Measurements from ENCODE around the gene STXBP6. TPM values are rescaled to one million over a fixed set of nuclear protein-coding genes. Genes with fewer than 3 reads are reported as not detected.

STXBP6 gene
- total RNA-seq, 4 donors from 2014 or later = 10.7 to 62.8 (median 55.9) TPM

DNA sequence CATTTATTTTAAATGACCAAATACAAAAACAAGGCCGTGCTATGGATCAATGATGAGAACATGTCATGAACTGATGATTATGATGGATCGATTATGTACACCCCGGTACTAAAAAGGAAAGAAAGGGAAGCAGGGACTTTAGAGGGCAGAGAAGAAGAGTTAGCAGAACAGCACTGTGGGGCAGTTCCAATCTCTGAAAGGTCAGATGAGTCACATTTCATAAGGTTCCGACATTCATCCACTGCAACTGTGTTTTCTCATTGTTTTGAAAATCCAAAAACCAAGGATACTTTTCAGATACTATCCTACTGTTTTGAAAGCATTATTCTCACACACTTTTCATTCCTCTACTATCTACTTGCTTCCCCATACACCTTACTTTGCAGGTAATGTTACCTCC, 169.3 kb downstream of the STXBP6 start:
- H3K27me3 ChIP-seq = no peaks in the 10 kb centered on the region
- DNase-seq = no peak
- no peaks in the 10 kb centered on the region for H3K9me3 ChIP-seq
- H3K36me3 ChIP-seq = no peaks in the 10 kb centered on the region
- TF ChIP-seq, protein P1, sequence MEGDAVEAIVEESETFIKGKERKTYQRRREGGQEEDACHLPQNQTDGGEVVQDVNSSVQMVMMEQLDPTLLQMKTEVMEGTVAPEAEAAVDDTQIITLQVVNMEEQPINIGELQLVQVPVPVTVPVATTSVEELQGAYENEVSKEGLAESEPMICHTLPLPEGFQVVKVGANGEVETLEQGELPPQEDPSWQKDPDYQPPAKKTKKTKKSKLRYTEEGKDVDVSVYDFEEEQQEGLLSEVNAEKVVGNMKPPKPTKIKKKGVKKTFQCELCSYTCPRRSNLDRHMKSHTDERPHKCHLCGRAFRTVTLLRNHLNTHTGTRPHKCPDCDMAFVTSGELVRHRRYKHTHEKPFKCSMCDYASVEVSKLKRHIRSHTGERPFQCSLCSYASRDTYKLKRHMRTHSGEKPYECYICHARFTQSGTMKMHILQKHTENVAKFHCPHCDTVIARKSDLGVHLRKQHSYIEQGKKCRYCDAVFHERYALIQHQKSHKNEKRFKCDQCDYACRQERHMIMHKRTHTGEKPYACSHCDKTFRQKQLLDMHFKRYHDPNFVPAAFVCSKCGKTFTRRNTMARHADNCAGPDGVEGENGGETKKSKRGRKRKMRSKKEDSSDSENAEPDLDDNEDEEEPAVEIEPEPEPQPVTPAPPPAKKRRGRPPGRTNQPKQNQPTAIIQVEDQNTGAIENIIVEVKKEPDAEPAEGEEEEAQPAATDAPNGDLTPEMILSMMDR (IDR thresholded peaks at IDR 0.05) = no peak
- TF ChIP-seq POLR2A (IDR thresholded peaks at IDR 0.05) = no peak
- no peak overlapping the region for H3K4me3 ChIP-seq
- peaks cover 0 to 2% (median 0%) of the 10 kb centered on the region in 4 donors for H3K4me1 ChIP-seq
- H3K27ac ChIP-seq = no peak overlapping the region

DNA sequence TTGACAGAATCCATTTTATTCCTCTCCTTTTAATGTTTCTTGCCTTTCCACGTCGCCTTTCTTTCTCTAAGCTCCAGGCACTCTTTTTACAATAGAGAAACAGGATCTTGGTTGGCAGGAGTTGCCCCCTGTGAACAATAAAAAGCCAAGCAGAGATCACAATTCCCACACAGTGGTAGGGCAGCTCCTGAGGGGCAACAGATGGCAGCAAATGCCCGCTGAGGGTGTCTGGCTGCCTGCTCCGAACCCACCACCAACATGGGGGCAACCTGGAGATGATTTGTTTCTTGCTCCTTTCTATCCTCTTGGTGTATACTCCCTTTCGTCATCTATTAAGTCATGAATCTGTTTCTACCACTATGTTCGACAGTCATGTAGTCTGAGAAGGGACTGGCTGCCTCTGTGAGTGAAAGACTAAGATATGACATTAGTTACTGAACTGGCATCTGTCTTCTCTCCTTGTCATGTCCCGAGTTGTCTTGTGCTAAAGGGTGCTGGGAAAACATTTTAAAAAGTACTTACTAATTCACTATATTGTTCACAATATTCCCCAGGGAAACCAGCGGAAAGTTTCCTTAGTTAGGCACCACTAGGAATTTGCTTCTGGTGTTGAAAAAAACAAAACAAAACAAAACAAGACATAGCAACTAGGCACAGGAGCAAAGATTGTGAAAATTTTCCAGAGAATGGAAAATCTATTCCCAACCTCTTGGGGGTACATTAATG, 170.1 kb downstream of the STXBP6 start:
- Histone ChIP-seq H3K4me1 (peaks cover 0 to 5% (median 0%) of the 10 kb centered on the region in 4 donors), H3K27ac (no peak overlapping the region), H3K27me3 (no peaks in the 10 kb centered on the region), H3K4me3 (no peak overlapping the region), H3K9me3 (no peaks in the 10 kb centered on the region), H3K36me3 (no peaks in the 10 kb centered on the region)
- DNase-seq = no peak
- TF ChIP-seq, protein P1 (IDR thresholded peaks at IDR 0.05) = no peak

GRCh38 chr14:24876996-24877395, 173.0 kb downstream of the STXBP6 start:
- no peak for TF ChIP-seq POLR2A (IDR thresholded peaks at IDR 0.05)
- TF ChIP-seq, protein P1 (IDR thresholded peaks at IDR 0.05) = no peak
- no peak overlapping the region for H3K27ac ChIP-seq

GRCh38 chr14:24875991-24876878, 173.7 kb downstream of the STXBP6 start:
- TF ChIP-seq POLR2A (IDR thresholded peaks at IDR 0.05) = no peak
- TF ChIP-seq, protein P1 (IDR thresholded peaks at IDR 0.05) = no peak
- Histone ChIP-seq H3K4me3 (no peak overlapping the region), H3K27me3 (no peaks in the 10 kb centered on the region), H3K9me3 (no peaks in the 10 kb centered on the region), H3K36me3 (no peaks in the 10 kb centered on the region), H3K4me1 (peaks cover 0 to 5% (median 0%) of the 10 kb centered on the region in 4 donors), H3K27ac (peak overlapping the region in 1 of 4 donors; percentile 3)
- no peak for DNase-seq

More at GRCh38 chr14:24876996-24877395, 173.0 kb downstream of the STXBP6 start:
- Histone ChIP-seq H3K4me3 (no peak overlapping the region), H3K27me3 (no peaks in the 10 kb centered on the region), H3K9me3 (no peaks in the 10 kb centered on the region), H3K36me3 (no peaks in the 10 kb centered on the region), H3K4me1 (peaks cover 0 to 5% (median 0%) of the 10 kb centered on the region in 4 donors)
- DNase-seq = no peak

- Histone ChIP-seq H3K4me3 (no peak overlapping the region), H3K27me3 (no peaks in the 10 kb centered on the region), H3K27ac (no peak overlapping the region), H3K4me1 (peaks cover 0 to 5% (median 0%) of the 10 kb centered on the region in 4 donors), H3K36me3 (no peaks in the 10 kb centered on the region), H3K9me3 (no peaks in the 10 kb centered on the region)
- no peak for TF ChIP-seq POLR2A (IDR thresholded peaks at IDR 0.05)
- TF ChIP-seq, protein P1 (IDR thresholded peaks at IDR 0.05) = no peak
- DNase-seq = no peak
Measured at GRCh38 chr14:24875203-24875838, 174.6 kb downstream of the STXBP6 start.
